WTC11 (cell line): ENCODE results near the gene MMP21. TPM values are rescaled to one million over a fixed set of nuclear protein-coding genes. Genes with fewer than 3 reads are reported as not detected.

Experiments used
- ATAC-seq: fragments of 200-7000 bp; cut with Tn5 transposase; 2 replicates; pipeline ENCODE4 v1.10.0; 2021; ENCODE audit warnings: mild to moderate bottlenecking, moderate library complexity
- Bru-seq: library from RNA; stranded (reverse); fragments of 400-500 nt; gene quantifications from one replicate; lab custom pipeline; 2021; lab: Mats Ljungman, UMichigan
- CTCF ChIA-PET: fragments of 300-600 bp; sonication (Branson Sonifier 250); formaldehyde crosslinking; loops from one replicate; lab custom pipeline; 2021; ENCODE audit warnings: antibody characterized with exemption; lab: Charles Lee
- POLR2A ChIA-PET: fragments of 350-600 bp; sonication (Branson Sonifier 250); formaldehyde crosslinking; loops from one replicate; lab custom pipeline; 2021; ENCODE audit warnings: antibody characterized with exemption; lab: Charles Lee
- DNase-seq: peaks from one replicate; pipeline ENCODE4 v3.0.0; 2021; ENCODE audit warnings: low spot score
- H3K27ac Mint-ChIP-seq: 2 replicates; pipeline ENCODE4 v1.8.0; 2021; ENCODE audit warnings: mixed read lengths
- H3K27me3 Mint-ChIP-seq: 2 replicates; pipeline ENCODE4 v1.8.0; 2021; ENCODE audit warnings: low read depth, mild to moderate bottlenecking, moderate library complexity, mixed read lengths
- H3K36me3 Mint-ChIP-seq: 2 replicates; pipeline ENCODE4 v1.8.0; 2021; ENCODE audit warnings: mixed read lengths
- H3K4me1 Mint-ChIP-seq: 2 replicates; pipeline ENCODE4 v1.8.0; 2022; ENCODE audit warnings: mixed read lengths
- H3K4me3 Mint-ChIP-seq: 2 replicates; pipeline ENCODE4 v1.8.0; 2021; ENCODE audit warnings: mild to moderate bottlenecking, moderate library complexity, mixed read lengths
- H3K9me3 Mint-ChIP-seq: 2 replicates; pipeline ENCODE4 v1.8.0; 2021; ENCODE audit warnings: mixed read lengths
- ATF1 ChIP-seq: sonication (generic); formaldehyde crosslinking; IDR thresholded peaks from 2 replicates; pipeline ENCODE4 v1.8.1; 2023; ENCODE audit warnings: mild to moderate bottlenecking, moderate library complexity, missing genetic modification reagents
- CREM ChIP-seq: sonication (generic); formaldehyde crosslinking; IDR thresholded peaks from 2 replicates; pipeline ENCODE4 v1.8.1; 2022; ENCODE audit warnings: mild to moderate bottlenecking, missing genetic modification reagents, moderate library complexity
- ELF4 ChIP-seq: sonication (generic); formaldehyde crosslinking; IDR thresholded peaks from 2 replicates; pipeline ENCODE4 v1.8.1; 2022; ENCODE audit warnings: low read depth, mild to moderate bottlenecking, moderate library complexity, missing genetic modification reagents
- GRHL2 ChIP-seq: fragments of 250-450 bp; sonication (Bioruptor Pico); IDR thresholded peaks from 2 replicates; pipeline ENCODE4 v1.8.0; 2022; ENCODE audit warnings: mild to moderate bottlenecking, moderate library complexity; ENCODE audit not compliant: insufficient replicate concordance, severe bottlenecking
- HMGXB4 ChIP-seq: sonication (generic); formaldehyde crosslinking; IDR thresholded peaks from 2 replicates; pipeline ENCODE4 v1.8.1; 2023; ENCODE audit warnings: mild to moderate bottlenecking, moderate library complexity, missing genetic modification reagents
- IRF1 ChIP-seq: sonication (generic); formaldehyde crosslinking; IDR thresholded peaks from 2 replicates; pipeline ENCODE4 v1.8.0; 2023; ENCODE audit warnings: missing genetic modification reagents
- JAZF1 ChIP-seq: fragments of 250-450 bp; sonication (Bioruptor Pico); IDR thresholded peaks from 2 replicates; pipeline ENCODE4 v1.9.0; 2021; ENCODE audit warnings: moderate library complexity, mild to moderate bottlenecking, inconsistent platforms
- JUN ChIP-seq: sonication (generic); formaldehyde crosslinking; IDR thresholded peaks from 2 replicates; pipeline ENCODE4 v1.8.0; 2023; ENCODE audit warnings: mild to moderate bottlenecking, missing genetic modification reagents
- KAT7 ChIP-seq: sonication (generic); formaldehyde crosslinking; IDR thresholded peaks from 2 replicates; pipeline ENCODE4 v1.8.1; 2023; ENCODE audit warnings: missing genetic modification reagents, mild to moderate bottlenecking, borderline replicate concordance
- TEAD1 ChIP-seq: sonication (generic); formaldehyde crosslinking; IDR thresholded peaks from 2 replicates; pipeline ENCODE4 v1.8.0; 2022; ENCODE audit warnings: mild to moderate bottlenecking, missing genetic modification reagents
- TP53 ChIP-seq: sonication (generic); formaldehyde crosslinking; IDR thresholded peaks from 2 replicates; pipeline ENCODE4 v1.8.1; 2023; ENCODE audit warnings: mild to moderate bottlenecking, missing genetic modification reagents
- USF2 ChIP-seq: sonication (generic); formaldehyde crosslinking; IDR thresholded peaks from 2 replicates; pipeline ENCODE4 v1.8.1; 2023; ENCODE audit warnings: mild to moderate bottlenecking, missing genetic modification reagents, moderate library complexity
- ZBTB21 ChIP-seq: sonication (generic); formaldehyde crosslinking; IDR thresholded peaks from 2 replicates; pipeline ENCODE4 v1.8.1; 2023; ENCODE audit warnings: mild to moderate bottlenecking, missing genetic modification reagents, borderline replicate concordance
- ZNF121 ChIP-seq: sonication (generic); formaldehyde crosslinking; IDR thresholded peaks from 2 replicates; pipeline ENCODE4 v1.8.0; 2023; ENCODE audit warnings: missing genetic modification reagents
- ZNF138 ChIP-seq: sonication (generic); formaldehyde crosslinking; conservative IDR thresholded peaks from 2 replicates; pipeline ENCODE4 v1.8.1; 2022; ENCODE audit warnings: mild to moderate bottlenecking, moderate library complexity, missing genetic modification reagents
- ZNF317 ChIP-seq: sonication (generic); formaldehyde crosslinking; IDR thresholded peaks from 2 replicates; pipeline ENCODE4 v1.8.1; 2023; ENCODE audit warnings: low read depth, mild to moderate bottlenecking, moderate library complexity, missing genetic modification reagents, borderline replicate concordance
- long read RNA-seq, 3 experiments: library from RNA in 1 of 3; library from capped mRNA in 1 of 3; library from polyadenylated mRNA in 1 of 3; unstranded in 2 of 3; stranded (forward) in 1 of 3; transcript quantifications; one replicate each; pipeline ENCODE4 v2.0.0, GENCODE V29; 2021
- total RNA-seq: library from RNA; stranded (reverse); gene quantifications from 3 replicates; pipeline ENCODE4 v1.2.3, GENCODE V29; 2021
- TF ChIP-seq, protein P1 (sequence below): sonication (generic); formaldehyde crosslinking; IDR thresholded peaks from 2 replicates; pipeline ENCODE4 v1.8.0; 2023; ENCODE audit warnings: mild to moderate bottlenecking, missing genetic modification reagents

MMP21 gene
- total RNA-seq (not detected in 3 replicates), Bru-seq, nascent RNA (percentile 5 among the genes with signal in this experiment)
- long read RNA-seq, experiment 1: 0 reads
- long read RNA-seq, experiment 2: 0 reads
- long read RNA-seq, experiment 3: 0 reads

DNA sequence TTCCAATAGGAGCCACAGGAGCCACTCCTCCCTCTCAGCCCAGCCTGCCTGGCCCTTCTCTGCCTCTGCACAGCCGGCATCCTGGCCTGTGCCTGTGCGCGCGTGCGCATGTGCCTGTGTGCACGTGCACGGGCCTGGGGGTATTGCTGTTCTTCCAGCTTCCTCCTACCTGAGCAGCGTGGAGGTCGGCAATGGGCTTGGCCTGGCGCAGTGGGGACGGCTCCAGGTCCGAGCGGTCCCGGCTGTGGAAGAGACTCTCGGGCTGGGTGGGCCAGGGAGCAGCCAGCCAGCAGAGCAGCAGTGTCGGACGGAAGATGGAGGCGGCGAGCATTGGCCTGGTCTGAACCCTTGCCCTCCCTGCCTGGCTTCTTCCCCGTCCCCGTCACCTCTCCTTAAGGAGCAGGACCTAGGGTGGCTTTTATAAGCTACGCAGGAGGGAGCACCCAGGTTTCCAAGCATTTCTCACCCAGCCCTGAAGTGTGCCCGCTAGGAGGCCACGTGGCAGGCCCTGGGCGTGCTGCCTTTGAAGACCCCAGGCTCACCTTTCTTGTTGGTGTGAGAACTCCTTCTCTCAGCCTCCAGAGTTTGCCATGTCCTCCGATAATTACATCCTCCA lies at the start of gene MMP21:
MMP21 (minus strand) TSS at position 331 of the 616 bp plus-strand sequence; CDS start at position 331, 0 bp downstream.
- Mint-ChIP-seq H3K9me3 (peaks cover 18% of the 10 kb centered on the region), H3K27ac (no peak within 1 kb of the TSS)

DNA sequence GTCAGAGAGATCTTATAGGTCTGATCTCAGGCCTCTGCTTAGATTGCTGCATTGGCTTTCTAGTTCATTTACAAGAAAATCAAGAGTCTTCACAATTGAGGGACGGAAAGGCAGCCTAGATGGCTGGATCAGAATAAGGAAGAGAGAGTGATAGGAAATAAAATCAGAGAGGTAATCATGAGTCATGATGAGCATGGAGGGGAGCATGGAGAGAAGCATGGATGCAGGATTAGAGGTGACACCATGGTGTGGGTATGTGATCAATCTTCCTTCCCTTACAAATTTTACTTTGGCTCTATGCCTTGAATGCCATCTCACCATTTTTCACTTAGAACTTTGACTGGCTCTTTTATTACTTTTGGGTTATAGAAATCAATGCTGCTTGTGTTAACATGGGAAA lies 49.1 kb upstream of the MMP21 start:
- TF ChIP-seq ZNF317 (CRISPR knock-in tag) (no peak), ZBTB21 (no peak), JAZF1 (CRISPR knock-in tag) (no peak), JUN (CRISPR knock-in tag) (no peak), TEAD1 (CRISPR knock-in tag) (no peak)
- no peaks in the 10 kb centered on the region for H3K9me3 Mint-ChIP-seq
- H3K4me3 Mint-ChIP-seq: no peak overlapping the region
- DNase-seq (no peak), ATAC-seq (no peak)
- H3K27me3 Mint-ChIP-seq: no peaks in the 10 kb centered on the region
- no peak overlapping the region for H3K27ac Mint-ChIP-seq
- POLR2A ChIA-PET: no interaction called here
- CTCF ChIA-PET: no interaction called here
- peaks cover 4% of the 10 kb centered on the region for H3K4me1 Mint-ChIP-seq
- peaks cover 41% of the 10 kb centered on the region for H3K36me3 Mint-ChIP-seq

More for the DNA sequence above, at the start of gene MMP21:
- Mint-ChIP-seq H3K36me3 (no peaks in the 10 kb centered on the region), H3K4me3 (no peak within 1 kb of the TSS), H3K27me3 (peaks cover 2% of the 10 kb centered on the region; the same call in 1 of the 2 replicates), H3K4me1 (no peaks in the 10 kb centered on the region)
- DNase-seq: no peak
- ChIA-PET CTCF (no interaction called here), POLR2A (no interaction called here)
- TF ChIP-seq IRF1 (CRISPR knock-in tag): no peak
- TF ChIP-seq, protein P1, sequence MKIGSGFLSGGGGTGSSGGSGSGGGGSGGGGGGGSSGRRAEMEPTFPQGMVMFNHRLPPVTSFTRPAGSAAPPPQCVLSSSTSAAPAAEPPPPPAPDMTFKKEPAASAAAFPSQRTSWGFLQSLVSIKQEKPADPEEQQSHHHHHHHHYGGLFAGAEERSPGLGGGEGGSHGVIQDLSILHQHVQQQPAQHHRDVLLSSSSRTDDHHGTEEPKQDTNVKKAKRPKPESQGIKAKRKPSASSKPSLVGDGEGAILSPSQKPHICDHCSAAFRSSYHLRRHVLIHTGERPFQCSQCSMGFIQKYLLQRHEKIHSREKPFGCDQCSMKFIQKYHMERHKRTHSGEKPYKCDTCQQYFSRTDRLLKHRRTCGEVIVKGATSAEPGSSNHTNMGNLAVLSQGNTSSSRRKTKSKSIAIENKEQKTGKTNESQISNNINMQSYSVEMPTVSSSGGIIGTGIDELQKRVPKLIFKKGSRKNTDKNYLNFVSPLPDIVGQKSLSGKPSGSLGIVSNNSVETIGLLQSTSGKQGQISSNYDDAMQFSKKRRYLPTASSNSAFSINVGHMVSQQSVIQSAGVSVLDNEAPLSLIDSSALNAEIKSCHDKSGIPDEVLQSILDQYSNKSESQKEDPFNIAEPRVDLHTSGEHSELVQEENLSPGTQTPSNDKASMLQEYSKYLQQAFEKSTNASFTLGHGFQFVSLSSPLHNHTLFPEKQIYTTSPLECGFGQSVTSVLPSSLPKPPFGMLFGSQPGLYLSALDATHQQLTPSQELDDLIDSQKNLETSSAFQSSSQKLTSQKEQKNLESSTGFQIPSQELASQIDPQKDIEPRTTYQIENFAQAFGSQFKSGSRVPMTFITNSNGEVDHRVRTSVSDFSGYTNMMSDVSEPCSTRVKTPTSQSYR (CRISPR knock-in tag): no peak
- ATAC-seq: no peak; the same call in 1 of the 2 replicates

DNA sequence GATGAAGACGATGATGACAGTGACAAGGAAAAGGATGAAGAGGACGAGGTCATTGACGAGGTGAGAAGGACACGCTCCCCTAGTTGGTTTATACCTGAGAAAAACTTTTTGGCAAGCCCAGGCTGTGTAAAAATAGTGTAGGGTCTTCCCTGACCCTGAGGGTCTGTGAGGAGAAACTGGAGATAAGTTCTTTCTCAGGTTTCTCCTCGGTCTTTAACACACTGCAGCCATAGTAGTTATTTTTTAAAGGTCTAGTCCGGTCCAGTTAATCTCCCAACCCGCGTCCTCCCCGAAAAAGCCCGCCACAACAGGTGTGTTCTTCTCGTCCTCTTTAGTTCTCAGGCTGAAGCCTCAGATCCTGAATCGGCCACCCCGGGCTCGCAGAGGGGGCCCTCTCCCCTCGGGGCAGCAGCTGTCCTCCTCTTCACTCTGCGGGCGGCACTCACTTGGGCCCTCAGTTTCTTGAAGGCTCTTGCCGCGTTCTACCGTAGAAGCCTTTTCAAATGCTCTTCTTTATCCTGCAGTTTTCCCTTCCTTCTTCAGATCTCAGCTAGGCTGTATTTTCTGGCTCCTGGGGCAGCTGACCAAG lies 48.1 kb upstream of the MMP21 start:
- Mint-ChIP-seq H3K4me1 (peaks cover 4% of the 10 kb centered on the region), H3K36me3 (peaks cover 31% of the 10 kb centered on the region), H3K9me3 (no peaks in the 10 kb centered on the region), H3K4me3 (no peak overlapping the region), H3K27ac (no peak overlapping the region), H3K27me3 (no peaks in the 10 kb centered on the region)
- ChIA-PET CTCF (no interaction called here), POLR2A (interaction anchor here (0.6 to 1.1 kb wide), 2 partner anchors 11 to 828 kb away, joined by 3 to 5 read pairs; no protein-coding TSS in a partner anchor)
- no peak; the same call in 1 of the 2 replicates for ATAC-seq
- TF ChIP-seq JAZF1 (CRISPR knock-in tag) (no peak), ATF1 (CRISPR knock-in tag) (no peak), ELF4 (no peak), ZNF138 (CRISPR knock-in tag) (no peak), CREM (CRISPR knock-in tag) (no peak)
- DNase-seq: no peak

DNA sequence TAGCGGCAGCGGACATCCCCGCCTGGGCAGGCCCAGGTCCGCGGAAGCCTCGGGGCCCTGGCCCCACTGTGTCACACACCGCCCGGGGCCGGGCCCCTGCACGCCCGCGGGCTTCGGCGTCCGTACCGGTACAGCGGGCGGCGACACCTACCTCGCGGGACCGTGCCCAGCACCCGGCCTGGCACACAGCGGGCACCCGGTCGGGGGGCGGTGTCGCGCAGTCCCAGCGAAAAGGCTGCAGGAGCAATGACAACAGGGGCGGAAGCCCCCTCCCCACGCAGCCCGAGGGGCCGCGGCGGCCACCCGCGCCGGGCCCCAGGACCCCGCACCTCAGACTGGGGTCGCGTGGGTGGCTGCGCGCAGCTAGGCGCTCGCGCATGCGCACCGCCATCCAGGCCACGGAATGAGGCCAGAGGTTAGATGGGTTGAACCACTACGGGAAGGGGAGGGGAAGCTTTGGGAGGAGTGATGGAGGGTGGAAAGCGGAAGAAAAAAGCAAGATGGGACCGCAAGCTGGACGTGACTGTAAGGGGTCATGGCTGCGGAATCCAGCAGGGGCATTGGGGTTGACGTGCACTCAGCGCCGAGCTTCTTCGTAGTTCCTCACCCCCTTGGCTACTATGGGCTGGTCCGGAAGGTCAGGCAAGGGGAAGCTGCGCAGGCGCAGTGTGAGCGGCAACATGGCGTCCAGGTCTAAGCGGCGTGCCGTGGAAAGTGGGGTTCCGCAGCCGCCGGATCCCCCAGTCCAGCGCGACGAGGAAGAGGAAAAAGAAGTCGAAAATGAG lies 47.4 kb upstream of the MMP21 start, which contains the start of the genes BCCIP and UROS:
BCCIP (plus strand) TSS at position 669 of the 785 bp plus-strand sequence; CDS start at position 681, 12 bp downstream.
UROS (minus strand) TSS at position 381 of the 785 bp plus-strand sequence. CDS start 6,759 bp downstream, outside the sequence.
- Mint-ChIP-seq H3K4me3 (peak within 1 kb of the TSS; percentile 70), H3K27me3 (no peaks in the 10 kb centered on the region), H3K4me1 (peaks cover 4% of the 10 kb centered on the region), H3K27ac (no peak within 1 kb of the TSS), H3K9me3 (no peaks in the 10 kb centered on the region), H3K36me3 (peaks cover 24% of the 10 kb centered on the region)
- peak; percentile 87 for DNase-seq
- ChIA-PET CTCF (no interaction called here), POLR2A (interaction anchor here (0.6 to 1.1 kb wide), 2 partner anchors 12 to 827 kb away, joined by 3 to 5 read pairs; no protein-coding TSS in a partner anchor)
- ATAC-seq: peak; percentile 85
- TF ChIP-seq TP53 (CRISPR knock-in tag) (0 out of 2 replicates have a peak, but pooled peaks have one; percentile 35), KAT7 (CRISPR knock-in tag) (peak; percentile 30; the same call in 1 of the 2 replicates), USF2 (0 out of 2 replicates have a peak, but pooled peaks have one; percentile 50), HMGXB4 (CRISPR knock-in tag) (peak; percentile 82; the same call in 1 of the 2 replicates), GRHL2 (no peak), ZNF121 (CRISPR knock-in tag) (no peak), CREM (CRISPR knock-in tag) (no peak; the same call in 1 of the 2 replicates), IRF1 (CRISPR knock-in tag) (0 out of 2 replicates have a peak, but pooled peaks have one; percentile 8)
